WI38 (cell line): ENCODE results near the gene ZNF32.

Source experiments
- H3K4me3 ChIP-seq: 2 replicates; pipeline ENCODE4 v1.5.1; 2011; ENCODE audit warnings: low read depth, mild to moderate bottlenecking, control low read depth, low read length
- TF ChIP-seq, protein P1 (sequence below): IDR thresholded peaks from 2 replicates; pipeline ENCODE4 v1.5.1; 2012; ENCODE audit warnings: low read depth, mild to moderate bottlenecking, control low read depth, low read length

The ZNF32 gene

DNA sequence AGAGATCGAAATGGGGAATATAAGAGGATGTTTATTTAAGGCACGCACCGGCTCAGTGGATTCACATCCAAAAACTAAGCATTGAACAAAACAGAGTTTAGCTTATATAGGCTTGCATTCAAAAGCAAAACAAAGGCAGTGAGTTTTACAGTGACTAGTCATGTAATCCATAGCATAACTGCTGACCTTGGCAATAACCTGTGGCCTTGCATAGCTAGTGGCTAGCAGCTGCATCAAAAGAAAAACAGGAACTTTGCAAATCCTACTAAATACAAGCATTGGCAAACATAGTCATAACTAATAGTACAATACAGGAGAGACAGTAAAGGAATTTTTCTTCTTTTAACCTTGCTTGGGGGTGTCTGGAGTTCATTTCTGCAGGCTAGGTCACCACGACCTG is 52.1 kb downstream of the ZNF32 start:
- no peak overlapping the region for H3K4me3 ChIP-seq
- TF ChIP-seq, protein P1, sequence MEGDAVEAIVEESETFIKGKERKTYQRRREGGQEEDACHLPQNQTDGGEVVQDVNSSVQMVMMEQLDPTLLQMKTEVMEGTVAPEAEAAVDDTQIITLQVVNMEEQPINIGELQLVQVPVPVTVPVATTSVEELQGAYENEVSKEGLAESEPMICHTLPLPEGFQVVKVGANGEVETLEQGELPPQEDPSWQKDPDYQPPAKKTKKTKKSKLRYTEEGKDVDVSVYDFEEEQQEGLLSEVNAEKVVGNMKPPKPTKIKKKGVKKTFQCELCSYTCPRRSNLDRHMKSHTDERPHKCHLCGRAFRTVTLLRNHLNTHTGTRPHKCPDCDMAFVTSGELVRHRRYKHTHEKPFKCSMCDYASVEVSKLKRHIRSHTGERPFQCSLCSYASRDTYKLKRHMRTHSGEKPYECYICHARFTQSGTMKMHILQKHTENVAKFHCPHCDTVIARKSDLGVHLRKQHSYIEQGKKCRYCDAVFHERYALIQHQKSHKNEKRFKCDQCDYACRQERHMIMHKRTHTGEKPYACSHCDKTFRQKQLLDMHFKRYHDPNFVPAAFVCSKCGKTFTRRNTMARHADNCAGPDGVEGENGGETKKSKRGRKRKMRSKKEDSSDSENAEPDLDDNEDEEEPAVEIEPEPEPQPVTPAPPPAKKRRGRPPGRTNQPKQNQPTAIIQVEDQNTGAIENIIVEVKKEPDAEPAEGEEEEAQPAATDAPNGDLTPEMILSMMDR, result no peak

DNA sequence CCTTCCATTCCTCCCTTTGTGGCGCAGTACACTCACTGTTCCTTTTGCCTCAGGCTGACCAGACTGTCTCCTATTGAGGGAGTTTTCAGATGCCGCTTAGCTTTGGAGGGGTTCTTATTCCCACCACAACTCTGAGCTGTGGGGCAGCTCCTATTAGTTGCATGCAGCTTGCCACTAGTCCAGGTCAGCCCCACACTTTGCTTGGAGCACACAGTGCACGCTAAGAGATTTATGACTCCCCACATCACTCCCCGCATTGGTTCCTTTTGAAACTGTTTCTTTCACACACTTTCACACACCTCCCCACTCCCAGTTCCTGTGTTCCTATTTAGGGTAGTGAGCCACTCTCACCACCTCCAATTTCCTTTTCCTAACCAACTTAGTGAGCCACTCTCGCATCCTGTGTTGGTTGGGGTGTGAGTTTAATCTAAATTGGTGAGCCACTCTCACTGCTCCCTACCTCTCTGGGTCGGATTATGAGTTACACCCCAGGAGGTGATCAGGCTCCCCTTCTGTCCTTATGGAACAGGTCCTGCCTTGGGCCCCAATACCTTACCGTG is 52.9 kb downstream of the ZNF32 start:
- H3K4me3 ChIP-seq, result peak overlapping the region; percentile 42
- TF ChIP-seq, protein P1, result no peak

DNA sequence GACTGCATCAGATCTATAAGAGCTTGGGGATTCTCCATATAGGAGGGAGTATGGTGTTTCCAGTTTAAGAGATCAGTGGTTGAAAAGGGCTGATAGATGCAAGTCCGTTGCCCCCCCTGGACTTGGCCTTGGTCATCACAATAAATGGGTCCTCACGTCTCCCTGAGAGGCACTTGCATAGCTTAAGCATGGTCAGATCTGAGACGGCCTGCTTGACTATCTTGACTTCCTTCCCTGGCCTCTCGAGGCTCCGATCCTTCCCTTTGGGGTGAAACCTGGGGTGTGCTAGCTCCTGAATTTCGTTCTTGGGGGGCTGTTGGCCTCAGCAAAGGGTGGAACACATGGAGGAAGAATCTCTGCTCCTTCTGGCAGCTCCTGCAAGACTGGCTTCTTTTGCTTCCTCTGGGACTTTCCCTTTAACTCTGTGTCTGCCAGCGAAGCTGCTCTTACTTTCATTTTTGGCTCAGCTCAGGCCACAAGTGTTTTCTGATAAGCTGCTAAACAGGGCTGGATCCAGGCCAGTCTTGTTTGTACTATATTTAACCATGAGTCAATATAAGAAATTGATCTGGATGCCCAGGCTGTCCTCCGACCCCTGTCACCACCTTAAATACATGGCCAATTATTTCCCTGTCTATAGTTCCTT is 53.6 kb downstream of the ZNF32 start:
- peak overlapping the region; percentile 42 for H3K4me3 ChIP-seq
- TF ChIP-seq, protein P1, result no peak
